ENCODE measurements around the gene KIAA1191. TPM values are rescaled to one million over a fixed set of nuclear protein-coding genes. Genes with fewer than 3 reads are reported as not detected.

KIAA1191 gene
- total RNA-seq, 4 donors from 2014 or later: 98.1 to 116 (median 109) TPM

DNA sequence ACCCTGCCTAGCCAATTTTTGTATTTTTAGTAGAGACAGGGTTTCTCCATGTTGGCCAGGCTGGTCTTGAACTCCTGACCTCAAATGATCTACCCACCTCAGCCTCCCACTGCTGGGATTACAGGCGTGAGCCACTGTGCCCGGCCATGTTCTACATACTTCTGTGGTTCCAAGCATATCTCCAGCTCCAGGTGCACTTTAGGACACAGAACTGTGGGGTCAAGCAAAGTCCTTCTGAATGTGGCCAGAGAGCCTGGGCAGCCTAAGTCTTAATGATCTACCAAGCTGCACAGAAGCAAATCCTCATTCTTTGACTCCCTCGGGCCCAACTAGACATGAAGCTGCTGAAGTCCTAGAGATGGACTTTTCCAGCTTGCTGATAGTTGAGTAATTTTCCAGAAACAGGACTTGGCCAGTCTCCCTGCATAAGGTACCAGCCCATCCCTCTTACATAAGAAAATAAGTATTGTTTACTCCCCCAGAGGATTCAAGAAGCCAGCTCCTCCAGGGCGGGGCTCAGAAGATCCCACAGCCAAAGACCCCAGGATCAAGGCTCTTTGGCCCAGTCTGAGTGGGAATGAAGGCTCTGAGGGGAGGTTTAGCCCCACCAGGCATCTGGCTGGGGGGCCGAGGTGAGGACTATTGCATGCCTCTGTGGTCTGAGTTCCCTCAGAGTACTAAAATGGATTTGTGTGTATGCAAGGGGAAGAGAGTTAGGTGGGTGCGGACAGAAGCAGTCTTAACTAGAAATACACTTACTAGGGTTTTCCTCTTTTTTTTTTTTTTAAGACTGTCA, 46.1 kb upstream of the KIAA1191 start:
- H3K4me1 ChIP-seq: peaks cover 76% of the 10 kb centered on the region
- peak overlapping the region; percentile 51 for H3K27ac ChIP-seq
- 60% methylated on average over 4 of the region's 6 CpGs for WGBS
- H3K27me3 ChIP-seq: no peaks in the 10 kb centered on the region
- no peak overlapping the region for H3K4me3 ChIP-seq
- H3K36me3 ChIP-seq: peaks cover 46% of the 10 kb centered on the region
- TF ChIP-seq POLR2AphosphoS5 (IDR thresholded peaks at IDR 0.05) (no peak), POLR2A (IDR thresholded peaks at IDR 0.05) (no peak), EP300 (IDR thresholded peaks at IDR 0.05) (no peak)
- TF ChIP-seq, protein P1, sequence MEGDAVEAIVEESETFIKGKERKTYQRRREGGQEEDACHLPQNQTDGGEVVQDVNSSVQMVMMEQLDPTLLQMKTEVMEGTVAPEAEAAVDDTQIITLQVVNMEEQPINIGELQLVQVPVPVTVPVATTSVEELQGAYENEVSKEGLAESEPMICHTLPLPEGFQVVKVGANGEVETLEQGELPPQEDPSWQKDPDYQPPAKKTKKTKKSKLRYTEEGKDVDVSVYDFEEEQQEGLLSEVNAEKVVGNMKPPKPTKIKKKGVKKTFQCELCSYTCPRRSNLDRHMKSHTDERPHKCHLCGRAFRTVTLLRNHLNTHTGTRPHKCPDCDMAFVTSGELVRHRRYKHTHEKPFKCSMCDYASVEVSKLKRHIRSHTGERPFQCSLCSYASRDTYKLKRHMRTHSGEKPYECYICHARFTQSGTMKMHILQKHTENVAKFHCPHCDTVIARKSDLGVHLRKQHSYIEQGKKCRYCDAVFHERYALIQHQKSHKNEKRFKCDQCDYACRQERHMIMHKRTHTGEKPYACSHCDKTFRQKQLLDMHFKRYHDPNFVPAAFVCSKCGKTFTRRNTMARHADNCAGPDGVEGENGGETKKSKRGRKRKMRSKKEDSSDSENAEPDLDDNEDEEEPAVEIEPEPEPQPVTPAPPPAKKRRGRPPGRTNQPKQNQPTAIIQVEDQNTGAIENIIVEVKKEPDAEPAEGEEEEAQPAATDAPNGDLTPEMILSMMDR (IDR thresholded peaks at IDR 0.05): no peak
- H3K9me3 ChIP-seq: no peaks in the 10 kb centered on the region
- peak in 1 of 2 donors; percentile 73 for DNase-seq (ENCODE audit: low spot score in 2 of 2)

DNA sequence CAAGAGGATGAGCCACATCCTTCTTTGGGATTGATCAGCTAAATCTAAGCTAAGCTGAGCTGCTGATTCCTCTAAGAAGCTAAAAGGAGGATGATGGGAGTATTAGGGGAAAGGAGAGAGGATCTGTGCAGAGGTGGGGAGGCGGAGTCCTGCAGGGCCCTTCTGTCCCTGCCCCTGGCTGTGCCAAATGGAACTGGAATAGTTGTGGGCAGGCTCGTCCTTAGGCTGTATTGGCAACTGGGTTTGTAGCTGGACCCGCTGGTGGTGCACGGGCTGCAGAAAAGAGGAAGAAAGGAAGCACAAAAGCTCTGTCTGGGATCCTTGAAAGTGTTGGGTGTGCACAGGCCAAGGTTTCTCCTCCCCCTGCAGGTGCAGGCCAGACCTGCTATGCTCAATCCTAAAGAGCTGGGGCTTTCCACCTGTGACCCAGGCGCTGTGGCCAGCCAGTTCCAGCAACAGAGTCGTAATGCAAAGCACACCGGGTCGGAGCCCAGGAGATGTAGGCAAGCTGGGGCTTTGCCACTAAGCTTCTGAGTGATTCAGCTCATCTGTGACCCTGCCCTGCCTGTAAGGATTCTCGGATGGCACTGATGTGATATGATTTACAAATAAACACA, 45.0 kb upstream of the KIAA1191 start:
- 58% methylated on average over 9 of the region's 9 CpGs for WGBS
- H3K4me3 ChIP-seq: no peak overlapping the region
- peaks cover 77% of the 10 kb centered on the region for H3K4me1 ChIP-seq
- TF ChIP-seq POLR2AphosphoS5 (IDR thresholded peaks at IDR 0.05): no peak
- TF ChIP-seq, protein P1 (IDR thresholded peaks at IDR 0.05): no peak
- no peak for TF ChIP-seq EP300 (IDR thresholded peaks at IDR 0.05)
- TF ChIP-seq POLR2A (IDR thresholded peaks at IDR 0.05): no peak
- H3K36me3 ChIP-seq: peaks cover 46% of the 10 kb centered on the region
- H3K27me3 ChIP-seq: no peaks in the 10 kb centered on the region
- DNase-seq (ENCODE audit: low spot score in 2 of 2): peak in 1 of 2 donors; percentile 69
- peak overlapping the region; percentile 51 for H3K27ac ChIP-seq
- H3K9me3 ChIP-seq: no peaks in the 10 kb centered on the region

DNA sequence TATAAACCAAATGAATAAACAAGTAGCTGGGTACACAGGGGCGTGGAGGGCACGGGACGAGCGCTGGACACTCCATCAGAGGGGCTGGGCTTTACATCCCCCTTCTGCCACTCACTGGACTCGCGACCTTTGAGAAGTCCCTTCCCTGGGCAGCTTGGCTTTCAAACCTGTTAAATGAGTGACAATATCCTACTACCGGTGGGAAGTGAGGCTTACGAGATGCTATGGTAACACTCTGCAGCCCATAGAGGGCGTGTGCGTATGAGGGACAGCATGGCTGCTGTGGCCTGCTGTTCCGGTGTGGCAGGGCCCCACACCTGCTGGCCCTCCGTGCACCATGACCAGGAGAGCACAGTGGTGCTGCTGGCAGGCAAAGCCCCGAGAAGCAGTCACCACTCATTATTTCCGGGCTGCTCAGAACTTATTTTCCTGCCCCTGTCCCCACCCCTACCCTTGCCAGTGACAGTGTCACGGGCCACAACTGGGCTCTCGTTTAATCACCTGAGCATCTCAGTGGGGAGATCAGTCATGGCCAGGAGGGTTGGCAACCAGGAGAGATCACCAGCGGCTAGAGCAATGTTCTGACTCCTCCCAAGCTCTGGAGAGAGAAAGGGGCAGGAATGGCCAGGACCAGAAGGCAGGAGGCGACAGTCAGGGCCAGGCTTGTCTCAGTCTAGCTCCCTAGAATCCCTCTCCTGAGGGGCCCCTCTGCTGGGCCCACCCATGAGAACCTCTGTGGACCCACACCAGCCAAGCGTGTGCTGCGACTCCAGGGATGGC, 44.3 kb upstream of the KIAA1191 start:
- peaks cover 77% of the 10 kb centered on the region for H3K4me1 ChIP-seq
- H3K36me3 ChIP-seq: peaks cover 46% of the 10 kb centered on the region
- no peak overlapping the region for H3K4me3 ChIP-seq
- H3K27ac ChIP-seq: peak overlapping the region; percentile 51
- peak; percentile 50 to 53 for DNase-seq (ENCODE audit: low spot score in 2 of 2)
- H3K27me3 ChIP-seq: no peaks in the 10 kb centered on the region
- TF ChIP-seq POLR2A (IDR thresholded peaks at IDR 0.05) (no peak), POLR2AphosphoS5 (IDR thresholded peaks at IDR 0.05) (no peak), EP300 (IDR thresholded peaks at IDR 0.05) (no peak)
- TF ChIP-seq, protein P1 (IDR thresholded peaks at IDR 0.05): no peak
- WGBS: 86% methylated on average over 20 of the region's 20 CpGs
- no peaks in the 10 kb centered on the region for H3K9me3 ChIP-seq

DNA sequence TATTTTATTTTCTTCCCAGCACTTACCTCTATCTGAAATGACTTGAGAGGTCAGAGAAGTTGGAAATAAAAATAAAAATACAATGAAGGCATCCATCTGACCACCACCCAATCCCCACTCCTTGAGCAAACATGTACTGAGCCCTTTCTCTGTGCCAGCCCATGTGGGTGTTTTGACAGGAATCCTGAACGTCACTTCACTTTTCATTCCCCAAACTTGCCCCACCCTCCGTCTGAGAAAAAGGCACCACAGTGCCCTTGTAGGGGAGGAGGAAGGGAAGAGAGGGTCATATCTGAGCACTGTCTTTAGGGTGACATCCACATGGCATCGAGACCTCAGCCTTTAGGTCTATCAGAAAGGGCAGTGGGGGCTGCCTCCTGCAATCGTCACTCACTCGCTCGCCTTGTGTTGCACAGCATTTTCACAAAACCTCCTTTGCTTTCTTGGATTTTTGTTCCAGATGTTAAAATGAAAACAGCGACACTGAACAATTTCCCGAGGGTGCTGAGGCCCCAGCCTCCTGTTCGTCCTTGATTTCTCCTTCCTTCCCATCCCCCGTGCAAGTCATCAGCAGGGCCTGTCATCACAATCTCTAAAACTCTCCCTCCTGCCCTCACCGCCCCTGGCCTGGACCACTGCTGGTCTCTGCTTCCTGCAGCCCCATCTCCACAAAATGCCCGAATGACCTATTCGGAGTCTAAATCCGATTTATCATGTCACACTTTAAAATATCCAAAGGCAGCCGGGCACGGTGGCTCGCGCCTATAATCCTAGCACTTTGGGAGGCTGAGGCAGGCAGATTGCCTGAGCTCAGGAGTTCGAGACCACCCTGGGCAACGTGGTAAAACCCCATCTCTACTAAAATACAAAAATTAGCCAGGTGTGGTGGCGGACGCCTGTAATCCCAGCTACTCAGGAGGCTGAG, 40.0 kb upstream of the KIAA1191 start:
- Histone ChIP-seq H3K9me3 (no peaks in the 10 kb centered on the region), H3K27ac (peak overlapping the region; percentile 66), H3K4me3 (no peak overlapping the region), H3K36me3 (peaks cover 36% of the 10 kb centered on the region), H3K27me3 (no peaks in the 10 kb centered on the region), H3K4me1 (peaks cover 55% of the 10 kb centered on the region)
- no peak for TF ChIP-seq POLR2A (IDR thresholded peaks at IDR 0.05)
- TF ChIP-seq EP300 (IDR thresholded peaks at IDR 0.05): no peak
- TF ChIP-seq POLR2AphosphoS5 (IDR thresholded peaks at IDR 0.05): no peak
- WGBS: 78% methylated on average over 22 of the region's 22 CpGs
- peak in 1 of 2 donors; percentile 36 for DNase-seq (ENCODE audit: low spot score in 2 of 2)

Data from suprapubic skin (tissue), 4 donors.